Nasal cavity respiratory epithelium epithelial cell of viscerocranial mucosa (primary cell): Measurements from ENCODE around the gene CAPN7. TPM values are rescaled to one million over a fixed set of nuclear protein-coding genes. Genes with fewer than 3 reads are reported as not detected.

Source experiments
- total RNA-seq: library from RNA; depleted of rRNA; stranded (reverse); fragments of >200 nt; gene quantifications from 2 replicates; pipeline ENCODE4 v1.2.3, GENCODE V29; 2014

Gene CAPN7
- 47.2 and 49.7 TPM in 2 replicates for total RNA-seq

GRCh38 chr3:15205934-15206661 lies at the start of gene CAPN7:
TSS of gene CAPN7 (plus strand) at chr3:15206246. CDS start at chr3:15206496, 250 bp downstream.

Other genes with a start within 250 kb of the CAPN7 start
- gene MRPS25, start 140.9 kb upstream of the CAPN7 start, total RNA-seq, result 13.3 and 29.5 TPM in 2 replicates
- gene RBSN, start 107.1 kb upstream of the CAPN7 start, total RNA-seq, result 35.3 and 36.6 TPM in 2 replicates
- gene SH3BP5, start 126.3 kb downstream of the CAPN7 start, total RNA-seq, result 6.2 and 8.8 TPM in 2 replicates
- gene METTL6, start 221.3 kb downstream of the CAPN7 start, total RNA-seq, result 39.7 and 62.5 TPM in 2 replicates
- gene EAF1, start 221.4 kb downstream of the CAPN7 start, total RNA-seq, result 37.5 and 46.5 TPM in 2 replicates